ENCODE data around the gene SELENOS. TPM values are rescaled to one million over a fixed set of nuclear protein-coding genes. Genes with fewer than 3 reads are reported as not detected.

Gene SELENOS
- total and polyA plus RNA-seq, 4 donors = 32.6 to 79.8 (median 63.9) TPM

- no peaks in the 10 kb centered on the region for H3K27me3 ChIP-seq (ENCODE audit: control insufficient read depth, insufficient read depth, low read length)
- H3K4me1 ChIP-seq (ENCODE audit: control insufficient read depth, insufficient read depth, low read length) = peaks cover 9% of the 10 kb centered on the region
- H3K36me3 ChIP-seq (ENCODE audit: control insufficient read depth, insufficient read depth, low read length) = peaks cover 8% of the 10 kb centered on the region
- H3K9me3 ChIP-seq (ENCODE audit: control insufficient read depth, insufficient read depth, low read length) = no peaks in the 10 kb centered on the region
- WGBS (ENCODE audit: insufficient coverage) = 83% methylated on average over 17 of the region's 21 CpGs
- no peak overlapping the region for H3K27ac ChIP-seq (ENCODE audit: low read depth, low read length)
- DNase-seq (ENCODE audit: low read depth in 4 of 6, low spot score in 6 of 6) = peak in 1 of 6 donors; percentile 55
- H3K4me3 ChIP-seq (ENCODE audit: low read depth, low read length) = no peak overlapping the region
These were observed 44.9 kb upstream of the SELENOS start for GRCh38 chr15:101322016-101322695.

DNA sequence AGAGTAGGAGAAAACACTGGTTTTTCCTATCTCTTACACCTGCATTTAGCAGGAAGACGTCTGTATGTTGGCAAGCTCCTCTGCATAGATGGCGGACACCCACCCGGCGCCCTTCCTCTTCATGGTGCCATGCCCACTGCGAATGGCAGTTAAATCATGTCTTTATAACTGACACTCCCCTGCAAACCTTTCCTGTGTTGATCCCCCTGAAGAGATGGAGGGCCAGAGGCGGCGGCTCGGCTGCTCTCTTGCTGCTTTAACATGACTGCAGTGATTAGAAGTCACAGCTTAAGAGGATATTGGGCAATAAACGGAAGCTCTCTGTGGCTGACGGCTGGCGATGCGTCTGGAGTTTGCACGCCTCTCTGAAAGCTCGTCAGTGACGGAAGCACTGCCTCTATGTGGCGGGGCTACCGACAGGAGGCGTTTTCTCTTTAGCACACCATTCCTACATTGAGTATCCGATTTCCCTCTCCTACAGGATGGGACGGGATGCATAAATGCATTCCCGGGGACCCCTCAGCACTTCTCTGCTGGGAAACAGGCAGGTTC lies 43.3 kb upstream of the SELENOS start:
- Histone ChIP-seq H3K36me3 (ENCODE audit: control insufficient read depth, insufficient read depth, low read length) (peaks cover 8% of the 10 kb centered on the region), H3K4me1 (ENCODE audit: control insufficient read depth, insufficient read depth, low read length) (peaks cover 9% of the 10 kb centered on the region), H3K27ac (ENCODE audit: low read depth, low read length) (no peak overlapping the region), H3K9me3 (ENCODE audit: control insufficient read depth, insufficient read depth, low read length) (no peaks in the 10 kb centered on the region), H3K4me3 (ENCODE audit: low read depth, low read length) (no peak overlapping the region), H3K27me3 (ENCODE audit: control insufficient read depth, insufficient read depth, low read length) (no peaks in the 10 kb centered on the region)
- DNase-seq (ENCODE audit: low read depth in 4 of 6, low spot score in 6 of 6) = peak in 2 of 6 donors; percentile 10 to 65
- WGBS (ENCODE audit: insufficient coverage) = 43% methylated on average over 20 of the region's 21 CpGs

- Histone ChIP-seq H3K9me3 (ENCODE audit: control insufficient read depth, insufficient read depth, low read length) (no peaks in the 10 kb centered on the region), H3K27me3 (ENCODE audit: control insufficient read depth, insufficient read depth, low read length) (no peaks in the 10 kb centered on the region), H3K4me3 (ENCODE audit: low read depth, low read length) (no peak overlapping the region), H3K4me1 (ENCODE audit: control insufficient read depth, insufficient read depth, low read length) (peaks cover 9% of the 10 kb centered on the region), H3K27ac (ENCODE audit: low read depth, low read length) (no peak overlapping the region), H3K36me3 (ENCODE audit: control insufficient read depth, insufficient read depth, low read length) (peaks cover 6% of the 10 kb centered on the region)
- 52% methylated on average over 7 of the region's 7 CpGs for WGBS (ENCODE audit: insufficient coverage)
- peak in 1 of 6 donors; percentile 83 for DNase-seq (ENCODE audit: low read depth in 4 of 6, low spot score in 6 of 6)
These were observed 41.6 kb upstream of the SELENOS start for GRCh38 chr15:101318839-101319238.

DNA sequence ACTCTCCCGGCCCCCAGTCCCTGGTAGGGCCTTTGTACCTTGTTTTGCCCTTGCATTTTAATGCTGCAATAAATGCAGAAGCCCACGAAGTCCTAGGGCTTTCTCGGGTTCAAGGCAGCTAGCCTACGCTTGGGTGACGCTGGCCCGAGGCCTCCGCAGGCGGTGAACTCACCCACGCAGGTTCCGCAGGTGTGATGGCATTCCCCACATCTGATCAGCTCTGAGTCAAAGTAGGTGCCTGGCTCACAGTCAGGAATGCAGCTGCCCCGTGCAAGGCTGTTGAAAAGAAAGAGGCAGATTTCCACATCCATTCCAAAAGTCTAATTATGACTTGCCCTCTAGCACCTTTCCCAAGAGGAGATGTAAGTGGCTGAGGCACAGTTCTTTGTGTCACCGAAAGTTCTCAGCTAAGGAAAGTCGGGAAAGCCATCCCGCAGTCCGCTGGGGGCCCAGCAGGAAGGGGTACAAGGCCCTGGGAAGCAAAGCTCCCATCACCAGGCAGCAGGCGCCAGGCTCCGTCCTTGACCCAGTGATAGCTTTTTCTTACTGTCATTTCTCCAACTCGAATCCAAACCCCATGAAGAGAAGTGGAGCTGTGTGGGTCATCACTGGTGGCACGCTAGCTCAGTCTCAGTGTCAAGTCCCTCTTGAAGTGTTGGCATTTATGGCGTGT lies 41.0 kb upstream of the SELENOS start:
- 93% methylated on average over 16 of the region's 20 CpGs for WGBS (ENCODE audit: insufficient coverage)
- DNase-seq (ENCODE audit: low read depth in 4 of 6, low spot score in 6 of 6) = no peak

DNA sequence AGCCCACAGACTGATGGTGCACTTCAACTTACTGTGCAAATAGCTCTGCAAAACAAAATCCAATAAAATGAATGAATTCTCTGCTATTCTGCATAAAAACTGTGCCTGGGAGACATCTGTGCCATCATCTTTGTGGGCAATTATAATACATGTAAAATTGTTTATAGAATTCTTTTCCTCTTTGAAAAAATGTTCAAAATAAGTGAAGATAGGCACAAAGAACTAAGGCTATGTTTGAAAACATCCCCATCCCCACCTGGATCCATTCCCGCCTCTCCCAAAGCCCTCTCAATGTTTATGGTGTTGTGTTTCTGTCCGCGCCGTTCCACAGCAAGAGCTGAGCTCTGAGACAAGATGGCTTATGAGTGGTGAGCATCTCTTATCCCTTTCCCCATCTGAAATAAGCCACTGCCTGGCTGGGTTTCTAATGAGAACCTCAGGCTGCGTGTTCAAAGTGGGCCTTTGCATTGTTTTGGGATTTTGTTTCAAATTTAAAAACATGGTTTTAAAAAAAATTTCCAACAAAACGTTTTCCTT lies 40.1 kb upstream of the SELENOS start:
- 50% methylated on average over 1 of the region's 6 CpGs for WGBS (ENCODE audit: insufficient coverage)
- H3K27me3 ChIP-seq (ENCODE audit: control insufficient read depth, insufficient read depth, low read length) = no peaks in the 10 kb centered on the region
- H3K9me3 ChIP-seq (ENCODE audit: control insufficient read depth, insufficient read depth, low read length) = no peaks in the 10 kb centered on the region
- peak in 2 of 6 donors; percentile 14 to 51 for DNase-seq (ENCODE audit: low read depth in 4 of 6, low spot score in 6 of 6)
- H3K4me1 ChIP-seq (ENCODE audit: control insufficient read depth, insufficient read depth, low read length) = peaks cover 9% of the 10 kb centered on the region
- H3K4me3 ChIP-seq (ENCODE audit: low read depth, low read length) = no peak overlapping the region
- H3K36me3 ChIP-seq (ENCODE audit: control insufficient read depth, insufficient read depth, low read length) = peaks cover 6% of the 10 kb centered on the region
- H3K27ac ChIP-seq (ENCODE audit: low read depth, low read length) = no peak overlapping the region

More for the DNA sequence above, 41.0 kb upstream of the SELENOS start:
- no peaks in the 10 kb centered on the region for H3K27me3 ChIP-seq (ENCODE audit: control insufficient read depth, insufficient read depth, low read length)
- no peaks in the 10 kb centered on the region for H3K9me3 ChIP-seq (ENCODE audit: control insufficient read depth, insufficient read depth, low read length)
- no peak overlapping the region for H3K4me3 ChIP-seq (ENCODE audit: low read depth, low read length)
- H3K36me3 ChIP-seq (ENCODE audit: control insufficient read depth, insufficient read depth, low read length) = peaks cover 6% of the 10 kb centered on the region
- peaks cover 9% of the 10 kb centered on the region for H3K4me1 ChIP-seq (ENCODE audit: control insufficient read depth, insufficient read depth, low read length)
- no peak overlapping the region for H3K27ac ChIP-seq (ENCODE audit: low read depth, low read length)

DNA sequence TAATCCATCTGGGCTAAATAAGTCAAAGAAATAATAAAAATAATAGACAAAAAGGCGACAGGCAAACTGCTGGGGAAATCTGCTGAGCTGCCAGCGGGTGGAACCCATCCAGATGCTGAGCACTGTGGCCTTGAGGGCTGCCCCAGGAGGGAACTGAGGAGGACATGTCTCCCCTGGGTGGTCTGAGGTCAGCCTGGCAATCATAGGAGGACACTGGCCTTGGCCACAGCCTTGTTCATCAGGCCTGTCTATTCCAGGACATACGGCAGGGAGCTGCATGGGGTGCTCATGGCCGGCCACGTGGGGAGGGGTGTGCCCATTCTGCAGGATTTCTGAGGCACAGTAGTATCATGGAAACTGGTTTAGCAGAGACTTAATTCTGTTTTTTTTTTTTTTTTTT lies 39.2 kb upstream of the SELENOS start:
- no peak for DNase-seq (ENCODE audit: low read depth in 4 of 6, low spot score in 6 of 6)
- H3K4me1 ChIP-seq (ENCODE audit: control insufficient read depth, insufficient read depth, low read length) = peaks cover 9% of the 10 kb centered on the region
- WGBS (ENCODE audit: insufficient coverage) = 83% methylated on average over 5 of the region's 5 CpGs
- no peaks in the 10 kb centered on the region for H3K27me3 ChIP-seq (ENCODE audit: control insufficient read depth, insufficient read depth, low read length)
- no peaks in the 10 kb centered on the region for H3K9me3 ChIP-seq (ENCODE audit: control insufficient read depth, insufficient read depth, low read length)
- H3K4me3 ChIP-seq (ENCODE audit: low read depth, low read length) = no peak overlapping the region
- H3K36me3 ChIP-seq (ENCODE audit: control insufficient read depth, insufficient read depth, low read length) = peaks cover 6% of the 10 kb centered on the region
- H3K27ac ChIP-seq (ENCODE audit: low read depth, low read length) = no peak overlapping the region

GRCh38 chr15:101315736-101316135 lies 38.5 kb upstream of the SELENOS start:
- no peak overlapping the region for H3K4me3 ChIP-seq (ENCODE audit: low read depth, low read length)
- WGBS (ENCODE audit: insufficient coverage) = 93% methylated on average over 8 of the region's 10 CpGs
- H3K27me3 ChIP-seq (ENCODE audit: control insufficient read depth, insufficient read depth, low read length) = no peaks in the 10 kb centered on the region
- no peaks in the 10 kb centered on the region for H3K9me3 ChIP-seq (ENCODE audit: control insufficient read depth, insufficient read depth, low read length)
- H3K36me3 ChIP-seq (ENCODE audit: control insufficient read depth, insufficient read depth, low read length) = peaks cover 6% of the 10 kb centered on the region
- H3K4me1 ChIP-seq (ENCODE audit: control insufficient read depth, insufficient read depth, low read length) = peaks cover 4% of the 10 kb centered on the region
- no peak for DNase-seq (ENCODE audit: low read depth in 4 of 6, low spot score in 6 of 6)
- no peak overlapping the region for H3K27ac ChIP-seq (ENCODE audit: low read depth, low read length)

GRCh38 chr15:101314336-101315125 lies 37.2 kb upstream of the SELENOS start:
- Histone ChIP-seq H3K36me3 (ENCODE audit: control insufficient read depth, insufficient read depth, low read length) (peaks cover 12% of the 10 kb centered on the region), H3K4me3 (ENCODE audit: low read depth, low read length) (no peak overlapping the region), H3K27me3 (ENCODE audit: control insufficient read depth, insufficient read depth, low read length) (no peaks in the 10 kb centered on the region), H3K27ac (ENCODE audit: low read depth, low read length) (no peak overlapping the region), H3K9me3 (ENCODE audit: control insufficient read depth, insufficient read depth, low read length) (no peaks in the 10 kb centered on the region), H3K4me1 (ENCODE audit: control insufficient read depth, insufficient read depth, low read length) (peaks cover 4% of the 10 kb centered on the region)
- 93% methylated on average over 11 of the region's 19 CpGs for WGBS (ENCODE audit: insufficient coverage)
- no peak for DNase-seq (ENCODE audit: low read depth in 4 of 6, low spot score in 6 of 6)

GRCh38 chr15:101313041-101313761 lies 35.9 kb upstream of the SELENOS start:
- no peak for DNase-seq (ENCODE audit: low read depth in 4 of 6, low spot score in 6 of 6)
- 79% methylated on average over 21 of the region's 21 CpGs for WGBS (ENCODE audit: insufficient coverage)
- peaks cover 4% of the 10 kb centered on the region for H3K4me1 ChIP-seq (ENCODE audit: control insufficient read depth, insufficient read depth, low read length)

More at GRCh38 chr15:101313041-101313761, 35.9 kb upstream of the SELENOS start:
- no peaks in the 10 kb centered on the region for H3K27me3 ChIP-seq (ENCODE audit: control insufficient read depth, insufficient read depth, low read length)
- H3K27ac ChIP-seq (ENCODE audit: low read depth, low read length) = no peak overlapping the region
- H3K9me3 ChIP-seq (ENCODE audit: control insufficient read depth, insufficient read depth, low read length) = no peaks in the 10 kb centered on the region
- no peak overlapping the region for H3K4me3 ChIP-seq (ENCODE audit: low read depth, low read length)
- peaks cover 11% of the 10 kb centered on the region for H3K36me3 ChIP-seq (ENCODE audit: control insufficient read depth, insufficient read depth, low read length)
